NCI-H1048 (cell line): ENCODE measurements around the gene ACTL10.

Experiments used
- DNase-seq: peaks from one replicate; lab custom pipeline; 2025; lab: John Stamatoyannopoulos, UW

ACTL10 gene

DNA sequence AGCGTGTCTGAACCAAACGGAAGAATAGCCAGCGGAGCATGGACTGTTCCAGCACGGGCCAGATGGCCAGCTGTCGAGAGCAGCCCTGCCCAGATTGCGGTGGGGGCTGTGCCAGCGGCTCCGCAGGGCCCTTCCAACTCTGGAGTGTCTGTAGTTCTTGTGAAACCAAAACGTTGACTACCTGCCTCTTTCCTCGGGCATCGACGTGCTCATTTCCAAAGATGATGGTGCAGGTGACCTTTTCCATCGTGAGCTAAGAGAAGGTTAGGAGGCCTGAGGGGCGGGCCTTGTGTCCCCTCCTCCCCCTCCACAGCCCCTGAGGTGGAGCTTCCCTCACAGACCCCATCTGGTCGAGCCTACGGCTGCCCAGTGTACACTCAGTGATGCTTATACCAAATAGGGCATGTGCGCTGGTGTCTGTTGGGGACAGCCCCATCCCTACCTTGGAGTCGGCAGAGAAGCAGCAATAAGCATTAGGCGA, 17.5 kb upstream of the ACTL10 start:
- no peak for DNase-seq

- DNase-seq: no peak
Observed at GRCh38 chr20:33650111-33650752, 16.5 kb upstream of the ACTL10 start.

DNA sequence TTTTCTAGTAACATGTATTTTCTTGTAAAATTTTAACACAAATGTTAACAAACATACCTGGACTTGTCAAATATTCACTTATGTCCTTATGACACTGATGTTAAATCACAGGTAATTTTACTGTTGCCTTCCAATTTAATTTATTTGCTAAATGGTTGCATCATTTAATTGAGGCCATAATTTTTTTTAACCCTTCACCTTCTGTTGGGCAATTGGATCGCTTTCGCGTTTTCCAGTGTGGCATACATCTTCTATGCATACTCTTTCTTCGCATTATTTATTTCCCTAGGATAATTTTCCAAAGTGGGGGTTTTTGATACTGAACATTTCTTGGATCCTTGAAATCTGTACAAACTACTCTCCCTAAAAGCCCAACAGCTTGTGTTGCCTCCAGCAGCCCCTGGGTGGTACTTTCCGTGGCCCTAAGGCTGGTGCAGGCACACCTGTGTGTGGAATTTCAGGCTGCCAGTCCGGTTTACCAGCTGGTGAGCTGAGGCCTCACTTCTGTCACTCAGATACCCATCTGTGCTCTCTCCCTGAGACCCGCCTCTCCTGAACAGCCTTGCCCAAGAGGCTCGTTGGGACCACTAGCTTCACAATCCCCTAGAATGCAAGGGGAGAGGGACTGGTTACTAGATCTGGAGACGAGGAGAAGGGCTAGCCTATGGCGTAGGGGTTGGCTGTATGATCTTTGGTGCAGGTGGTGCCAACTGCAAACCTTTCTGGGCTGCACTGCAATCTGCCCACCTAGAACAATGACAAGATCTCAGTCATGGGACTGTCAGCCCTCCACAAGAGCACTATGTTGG, 15.8 kb upstream of the ACTL10 start:
- no peak for DNase-seq

DNA sequence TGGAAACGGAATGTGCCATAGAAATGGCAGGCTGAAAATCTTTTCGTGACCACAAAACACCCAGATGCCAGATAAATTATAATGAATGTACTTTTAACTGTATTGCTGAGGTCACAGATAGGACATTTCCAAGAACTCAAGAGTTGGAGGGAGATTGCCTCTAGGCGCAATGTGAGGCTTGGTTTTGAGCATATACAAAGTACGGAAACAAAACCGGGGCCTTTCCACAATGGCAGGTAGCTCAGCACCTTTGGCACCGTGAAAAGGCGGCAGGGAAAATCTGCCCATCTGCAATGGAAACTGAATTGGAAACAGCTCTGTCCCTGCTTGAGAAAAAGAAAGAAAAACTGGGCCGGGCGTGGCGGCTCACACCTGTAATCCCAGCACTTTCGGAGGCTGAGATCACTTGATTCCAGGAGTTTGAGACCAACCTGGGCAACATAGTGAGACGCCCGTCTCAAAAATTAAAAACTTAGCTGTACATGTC, 15.1 kb upstream of the ACTL10 start:
- no peak for DNase-seq

DNA sequence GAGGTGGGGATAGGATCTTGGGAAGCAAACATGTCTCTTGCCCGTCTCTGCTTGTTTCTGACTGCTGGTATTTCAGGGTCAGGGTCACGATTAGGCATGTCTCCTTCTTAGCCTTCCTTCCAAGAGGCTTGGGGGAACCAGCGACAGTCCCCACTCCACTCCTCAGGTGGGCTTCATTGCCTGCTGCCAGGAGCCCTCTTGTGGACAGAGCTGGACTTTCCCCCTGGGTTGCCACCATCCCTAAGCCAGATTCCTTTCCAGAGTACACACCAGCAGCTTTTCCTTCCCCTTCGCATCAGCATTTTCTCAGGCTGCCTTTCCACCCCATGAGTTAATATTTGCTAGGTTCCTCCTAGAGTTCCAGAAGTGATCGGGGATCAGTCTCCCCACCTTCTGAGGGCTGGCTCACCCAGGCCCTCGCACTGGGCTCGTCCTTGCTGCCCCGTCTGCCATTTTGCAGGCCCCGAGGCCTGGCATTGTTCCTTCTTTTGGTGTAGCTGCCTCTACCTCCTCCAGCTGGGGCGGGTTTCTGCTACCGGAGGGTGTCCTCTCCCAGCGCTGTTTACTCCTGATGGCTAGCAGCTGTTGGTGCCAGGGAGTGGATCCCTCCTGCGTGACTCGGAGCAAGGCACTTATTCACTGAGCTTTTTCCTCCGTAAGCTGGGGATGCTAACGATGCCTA, 13.4 kb upstream of the ACTL10 start:
- DNase-seq: no peak

- DNase-seq: no peak
Observed at GRCh38 chr20:33653900-33654596, 12.7 kb upstream of the ACTL10 start.

GRCh38 chr20:33654680-33655161, 12.0 kb upstream of the ACTL10 start:
- DNase-seq: no peak

GRCh38 chr20:33655164-33655563, 11.6 kb upstream of the ACTL10 start:
- no peak for DNase-seq

DNA sequence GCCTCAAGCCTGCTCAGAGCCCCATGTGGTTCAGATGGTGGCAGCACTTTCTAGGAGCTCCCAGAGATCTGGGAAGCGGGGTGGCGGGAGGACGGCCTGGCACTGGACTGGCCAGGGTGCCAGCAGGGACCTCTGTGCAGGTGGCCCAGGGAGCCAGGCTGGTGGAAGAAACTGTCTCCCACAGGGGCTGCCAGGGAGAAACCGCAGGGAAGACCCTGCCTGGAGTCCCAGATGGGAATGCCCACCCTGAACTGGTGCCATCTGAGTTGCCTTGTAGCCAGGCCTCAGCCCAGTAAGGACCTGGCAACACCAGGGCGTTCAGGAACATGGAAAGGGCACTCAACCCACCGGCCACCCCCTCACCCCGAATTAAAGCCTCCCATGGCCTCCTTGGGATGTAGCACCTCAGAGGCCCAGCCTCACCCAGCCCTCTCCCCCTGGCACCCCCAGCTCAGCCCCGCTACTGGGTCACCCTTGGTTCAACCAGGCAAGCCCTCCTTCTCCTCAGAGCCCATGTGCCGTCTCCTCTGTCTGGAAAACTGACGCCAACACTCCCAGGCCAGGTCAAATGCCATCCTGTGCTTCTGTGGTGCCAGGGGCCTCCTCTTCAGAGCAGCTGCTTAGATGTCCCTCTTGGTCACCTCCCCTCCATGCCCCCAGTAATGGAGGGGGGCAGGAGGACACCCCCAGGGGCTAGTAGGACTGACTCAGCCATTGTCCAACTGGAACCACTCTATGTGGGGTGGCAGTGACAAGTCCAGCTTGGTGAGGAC, 10.5 kb upstream of the ACTL10 start:
- DNase-seq: no peak

DNA sequence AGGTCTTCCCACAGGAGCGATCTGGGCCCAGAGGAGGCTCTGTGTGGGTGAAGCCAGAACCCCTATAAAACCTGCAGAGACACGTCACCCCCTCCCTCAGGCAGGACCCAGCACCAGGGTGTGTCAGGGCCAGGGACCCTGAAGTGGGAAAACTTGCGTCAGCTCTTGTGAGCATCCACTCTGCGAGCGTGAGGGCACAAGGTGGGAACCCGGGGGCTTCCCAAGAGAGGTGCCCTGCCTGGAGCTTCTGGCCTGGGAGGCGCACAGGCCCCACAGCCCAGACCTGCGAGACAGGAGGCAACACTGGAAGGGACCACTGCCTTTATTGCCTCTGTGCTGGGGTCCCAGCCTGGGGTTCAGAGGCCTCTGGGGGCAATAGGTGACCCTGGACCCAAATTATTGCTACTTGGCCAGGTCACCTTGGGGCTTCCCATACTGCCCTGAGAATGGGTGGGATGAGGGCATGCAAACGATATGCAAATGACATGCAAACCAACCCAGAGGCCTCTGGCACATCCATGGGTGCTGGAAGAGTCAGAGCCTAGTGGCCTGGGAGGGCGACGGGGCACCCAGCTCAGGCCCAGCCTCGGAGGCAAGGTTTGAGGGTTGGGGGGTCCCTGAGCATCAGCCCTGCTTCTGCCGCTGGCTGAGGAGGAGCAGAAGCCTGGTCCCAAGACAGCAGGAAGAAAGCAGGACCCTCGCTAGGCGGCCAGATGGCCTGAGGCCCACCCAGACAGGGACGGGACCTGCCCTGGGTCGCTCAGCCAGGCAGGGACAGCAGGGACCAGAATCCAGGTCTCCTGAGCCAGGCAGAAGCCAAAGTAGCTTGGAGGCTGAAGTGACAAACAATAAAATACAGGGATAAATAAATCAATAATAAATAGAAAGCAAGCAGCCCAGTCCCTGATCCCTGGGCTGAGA, 9.7 kb upstream of the ACTL10 start:
- no peak for DNase-seq

- DNase-seq: no peak
Observed at GRCh38 chr20:33657704-33658095, 9.0 kb upstream of the ACTL10 start.

DNA sequence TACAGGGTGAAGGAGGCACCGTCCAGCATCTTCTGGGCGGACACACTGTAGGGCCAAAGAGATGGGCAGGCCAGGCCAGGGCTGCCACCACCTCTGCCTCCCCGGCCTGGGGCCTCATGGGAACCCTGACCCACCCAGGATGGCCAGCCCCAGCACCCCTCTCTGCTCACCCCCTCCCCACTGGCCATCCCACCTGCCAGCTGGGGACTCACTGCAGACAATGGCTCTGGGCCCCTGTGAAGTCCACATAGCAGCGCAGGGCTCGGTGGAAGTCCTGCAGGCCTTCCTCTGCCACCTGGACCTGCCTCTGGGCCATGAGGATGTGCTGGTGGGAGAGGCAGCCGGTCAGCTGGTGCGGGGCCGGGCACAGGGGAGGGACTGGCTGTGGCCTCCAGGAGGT, 8.2 kb upstream of the ACTL10 start:
- no peak for DNase-seq

DNA sequence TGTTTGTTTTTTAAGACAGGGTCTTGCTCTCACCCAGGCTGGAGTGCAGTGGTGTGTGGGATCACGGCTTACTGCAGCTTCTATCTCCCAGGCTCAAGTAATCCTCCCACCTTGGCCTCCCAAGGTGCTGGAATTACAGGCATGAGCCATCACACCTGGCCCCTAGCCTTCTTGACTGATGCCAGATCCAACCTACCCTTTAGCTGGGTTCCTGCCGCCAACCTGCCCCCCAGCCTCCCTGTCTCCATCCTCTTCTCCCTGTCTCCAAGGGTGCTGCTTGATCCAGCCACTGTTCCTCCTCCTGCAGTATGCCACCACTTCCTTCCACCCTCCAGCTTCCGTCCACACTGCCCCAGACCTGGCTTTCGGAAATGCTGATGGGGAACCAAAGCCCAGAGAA, 7.8 kb upstream of the ACTL10 start:
- no peak for DNase-seq

- no peak for DNase-seq
Observed at GRCh38 chr20:33659341-33660034, 7.3 kb upstream of the ACTL10 start.

GRCh38 chr20:33660035-33660684, 6.6 kb upstream of the ACTL10 start:
- DNase-seq: no peak

- DNase-seq: no peak
Observed at GRCh38 chr20:33660685-33661058, 6.1 kb upstream of the ACTL10 start.

- no peak for DNase-seq
Observed at GRCh38 chr20:33662172-33662571, 4.6 kb upstream of the ACTL10 start, which contains the start of gene C20orf144. TSS of gene C20orf144 (plus strand) at chr20:33662327. CDS start at chr20:33662346, 19 bp downstream.

GRCh38 chr20:33663161-33664084, 3.3 kb upstream of the ACTL10 start:
- DNase-seq: peak; percentile 59
